ENCODE results near the gene C4orf36. TPM values are rescaled to one million over a fixed set of nuclear protein-coding genes. Genes with fewer than 3 reads are reported as not detected.

The C4orf36 gene
- polyA plus RNA-seq, 3 donors from 2014 or later: 0.18 TPM; not detected in 2

GRCh38 chr4:86834901-86835300 lies 57.3 kb downstream of the C4orf36 start:
- Mint-ChIP-seq H3K4me1 (no peaks in the 10 kb centered on the region), H3K4me3 (no peak overlapping the region), H3K36me3 (no peaks in the 10 kb centered on the region), H3K27me3 (ENCODE audit: low read depth in 3 of 3) (peaks cover 0 to 4% (median 2%) of the 10 kb centered on the region in 3 donors), H3K9me3 (peaks cover 0 to 6% (median 0%) of the 10 kb centered on the region in 6 donors), H3K27ac (no peak overlapping the region)
- DNase-seq: no peak

GRCh38 chr4:86833615-86834014 lies 58.6 kb downstream of the C4orf36 start:
- H3K36me3 Mint-ChIP-seq: no peaks in the 10 kb centered on the region
- peaks cover 0 to 6% (median 4%) of the 10 kb centered on the region in 3 donors for H3K27me3 Mint-ChIP-seq (ENCODE audit: low read depth in 3 of 3)
- H3K9me3 Mint-ChIP-seq: peaks cover 0 to 6% (median 0%) of the 10 kb centered on the region in 6 donors
- H3K4me3 Mint-ChIP-seq: no peak overlapping the region
- no peak for DNase-seq
- H3K4me1 Mint-ChIP-seq: no peaks in the 10 kb centered on the region
- no peak overlapping the region for H3K27ac Mint-ChIP-seq

GRCh38 chr4:86831262-86832130 lies 60.7 kb downstream of the C4orf36 start:
- Mint-ChIP-seq H3K9me3 (peaks cover 0 to 7% (median 0%) of the 10 kb centered on the region in 6 donors), H3K4me1 (no peaks in the 10 kb centered on the region), H3K27me3 (ENCODE audit: low read depth in 3 of 3) (peaks cover 0 to 7% (median 6%) of the 10 kb centered on the region in 3 donors), H3K4me3 (no peak overlapping the region), H3K36me3 (no peaks in the 10 kb centered on the region), H3K27ac (no peak overlapping the region)
- DNase-seq: no peak

Other genes starting within 250 kb of the C4orf36 start
- gene SLC10A6, start 43.0 kb downstream of the C4orf36 start, polyA plus RNA-seq: not detected
- gene AFF1, start 42.6 kb upstream of the C4orf36 start, polyA plus RNA-seq: 10 to 100 TPM; 10.1 to 35.3 (median 13.9) TPM

Data from immature natural killer cell (primary cell).